HepG2 (cell line): ENCODE data around the gene CDHR4. TPM values are rescaled to one million over a fixed set of nuclear protein-coding genes. Genes with fewer than 3 reads are reported as not detected.

ENCODE experiments used
- AKNA ChIP-seq: sonication (generic); formaldehyde crosslinking; IDR thresholded peaks from 2 replicates; pipeline ENCODE4 v1.4.0; 2020; ENCODE audit warnings: missing genetic modification reagents, borderline replicate concordance
- FOSL2 ChIP-seq: sonication (generic); formaldehyde crosslinking; IDR thresholded peaks from 2 replicates; pipeline ENCODE4 v1.4.0; 2020; ENCODE audit warnings: missing genetic modification reagents
- HOXD1 ChIP-seq: sonication (generic); formaldehyde crosslinking; IDR thresholded peaks from 2 replicates; pipeline ENCODE4 v1.5.0; 2020; ENCODE audit warnings: missing genetic modification reagents
- ISL2 ChIP-seq: sonication (generic); formaldehyde crosslinking; IDR thresholded peaks from 2 replicates; pipeline ENCODE4 v1.5.0; 2020; ENCODE audit warnings: missing genetic modification reagents
- MLXIP ChIP-seq: sonication (generic); formaldehyde crosslinking; IDR thresholded peaks from 2 replicates; pipeline ENCODE4 v1.9.0; 2021; ENCODE audit warnings: missing genetic modification reagents, borderline replicate concordance
- MNT ChIP-seq: fragments of 450-650 bp; IDR thresholded peaks from 2 replicates; pipeline ENCODE4 v1.6.1; 2016
- MXI1 ChIP-seq: IDR thresholded peaks from 3 replicates; pipeline ENCODE4 v1.6.1; 2012; ENCODE audit warnings: low read depth, low read length, inconsistent platforms, borderline replicate concordance
- ONECUT2 ChIP-seq: sonication (generic); formaldehyde crosslinking; IDR thresholded peaks from 2 replicates; pipeline ENCODE4 v1.4.0; 2020; ENCODE audit warnings: missing genetic modification reagents
- RXRA ChIP-seq: sonication (generic); formaldehyde crosslinking; IDR thresholded peaks from 2 replicates; pipeline ENCODE4 v1.5.1; 2020; ENCODE audit warnings: missing genetic modification reagents
- ZNF460 ChIP-seq: sonication (generic); formaldehyde crosslinking; IDR thresholded peaks from 2 replicates; pipeline ENCODE4 v1.5.1; 2020; ENCODE audit warnings: missing genetic modification reagents, mild to moderate bottlenecking, borderline replicate concordance
- ZNF737 ChIP-seq: sonication (generic); formaldehyde crosslinking; IDR thresholded peaks from 2 replicates; pipeline ENCODE4 v1.5.0; 2020; ENCODE audit warnings: missing genetic modification reagents, mild to moderate bottlenecking, borderline replicate concordance
- polyA plus RNA-seq, 8 experiments: library from polyadenylated mRNA; depleted of rRNA in 3 of 8; stranded (reverse) in 7 of 8; unstranded in 1 of 8; fragments of >200 nt; fragmentation: Illumina TruSeq in 4 of 8; extraction: Trizol in 4 of 8; gene quantifications; 2 replicates each; pipeline versions ENCODE4 v1.2.1 to v1.2.3, GENCODE V29; 2011 to 2016; ENCODE audit warnings: low read depth in 4 of 8, missing spikeins in 1 of 8, mixed read lengths in 1 of 8; ENCODE audit not compliant: insufficient read depth in 1 of 8
- total RNA-seq, 5 experiments: library from RNA; depleted of rRNA; stranded (reverse); fragments of >200 nt; fragmentation: Illumina TruSeq; extraction: Trizol; gene quantifications; 2 replicates each; pipeline ENCODE4 v1.2.3, GENCODE V29; 2016; ENCODE audit warnings: low read depth in 1 of 5
- TF ChIP-seq, protein P1 (sequence below): sonication (generic); formaldehyde crosslinking; IDR thresholded peaks from 2 replicates; pipeline ENCODE4 v1.9.0; 2021; ENCODE audit warnings: missing genetic modification reagents, borderline replicate concordance
- TF ChIP-seq, protein P2 (sequence below): sonication (generic); formaldehyde crosslinking; conservative IDR thresholded peaks from 2 replicates; pipeline ENCODE4 v1.4.0; 2020; ENCODE audit warnings: missing genetic modification reagents

The CDHR4 gene
- total and polyA plus RNA-seq, 2 of the 13 experiments (the other 11 are each of a cell fraction or from before 2014, with no cell fraction given), result 0.21 TPM; not detected in 1

- TF ChIP-seq AKNA (CRISPR knock-in tag) (no peak), FOSL2 (CRISPR knock-in tag) (peak; percentile 31; the same call in 1 of the 2 replicates), MXI1 (peak; percentile 49; the same call in 1 of the 3 replicates), MLXIP (CRISPR knock-in tag) (0 out of 2 replicates have a peak, but pooled peaks have one; percentile 63), ZNF737 (CRISPR knock-in tag) (no peak), MNT (peak; percentile 48; the same call in 1 of the 2 replicates), ISL2 (CRISPR knock-in tag) (peak; percentile 44; the same call in 1 of the 2 replicates), ZNF460 (CRISPR knock-in tag) (no peak), ONECUT2 (CRISPR knock-in tag) (no peak), HOXD1 (CRISPR knock-in tag) (peak; percentile 62; the same call in 1 of the 2 replicates), RXRA (CRISPR knock-in tag) (peak; percentile 49; the same call in 1 of the 2 replicates)
- TF ChIP-seq, protein P1, sequence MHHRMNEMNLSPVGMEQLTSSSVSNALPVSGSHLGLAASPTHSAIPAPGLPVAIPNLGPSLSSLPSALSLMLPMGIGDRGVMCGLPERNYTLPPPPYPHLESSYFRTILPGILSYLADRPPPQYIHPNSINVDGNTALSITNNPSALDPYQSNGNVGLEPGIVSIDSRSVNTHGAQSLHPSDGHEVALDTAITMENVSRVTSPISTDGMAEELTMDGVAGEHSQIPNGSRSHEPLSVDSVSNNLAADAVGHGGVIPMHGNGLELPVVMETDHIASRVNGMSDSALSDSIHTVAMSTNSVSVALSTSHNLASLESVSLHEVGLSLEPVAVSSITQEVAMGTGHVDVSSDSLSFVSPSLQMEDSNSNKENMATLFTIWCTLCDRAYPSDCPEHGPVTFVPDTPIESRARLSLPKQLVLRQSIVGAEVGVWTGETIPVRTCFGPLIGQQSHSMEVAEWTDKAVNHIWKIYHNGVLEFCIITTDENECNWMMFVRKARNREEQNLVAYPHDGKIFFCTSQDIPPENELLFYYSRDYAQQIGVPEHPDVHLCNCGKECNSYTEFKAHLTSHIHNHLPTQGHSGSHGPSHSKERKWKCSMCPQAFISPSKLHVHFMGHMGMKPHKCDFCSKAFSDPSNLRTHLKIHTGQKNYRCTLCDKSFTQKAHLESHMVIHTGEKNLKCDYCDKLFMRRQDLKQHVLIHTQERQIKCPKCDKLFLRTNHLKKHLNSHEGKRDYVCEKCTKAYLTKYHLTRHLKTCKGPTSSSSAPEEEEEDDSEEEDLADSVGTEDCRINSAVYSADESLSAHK, result no peak
- TF ChIP-seq, protein P2, sequence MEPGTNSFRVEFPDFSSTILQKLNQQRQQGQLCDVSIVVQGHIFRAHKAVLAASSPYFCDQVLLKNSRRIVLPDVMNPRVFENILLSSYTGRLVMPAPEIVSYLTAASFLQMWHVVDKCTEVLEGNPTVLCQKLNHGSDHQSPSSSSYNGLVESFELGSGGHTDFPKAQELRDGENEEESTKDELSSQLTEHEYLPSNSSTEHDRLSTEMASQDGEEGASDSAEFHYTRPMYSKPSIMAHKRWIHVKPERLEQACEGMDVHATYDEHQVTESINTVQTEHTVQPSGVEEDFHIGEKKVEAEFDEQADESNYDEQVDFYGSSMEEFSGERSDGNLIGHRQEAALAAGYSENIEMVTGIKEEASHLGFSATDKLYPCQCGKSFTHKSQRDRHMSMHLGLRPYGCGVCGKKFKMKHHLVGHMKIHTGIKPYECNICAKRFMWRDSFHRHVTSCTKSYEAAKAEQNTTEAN (CRISPR knock-in tag), result no peak
These were observed 45.0 kb upstream of the CDHR4 start (continued) for GRCh38 chr3:49844464-49845183.
